Keratinocyte (primary cell): Measurements from ENCODE around the gene ZBTB24. TPM values are rescaled to one million over a fixed set of nuclear protein-coding genes. Genes with fewer than 3 reads are reported as not detected.

Source experiments
- DNase-seq: peaks from one replicate; pipeline ENCODE4 v3.0.0-alpha.2; 2011; ENCODE audit warnings: low read depth, missing footprints, low spot score
- FAIRE-seq: peaks from 2 replicates; lab custom pipeline; 2011; peaks lifted over from hg19 to GRCh38; lab: Jason Lieb, UNC
- H2AFZ ChIP-seq: 2 replicates; pipeline ENCODE4 v1.6.0; 2012; ENCODE audit warnings: low read length, control low read depth, inconsistent platforms; ENCODE audit not compliant: control insufficient read depth
- H3K27ac ChIP-seq: 2 replicates; pipeline ENCODE4 v1.5.1; 2011; ENCODE audit warnings: low read length; ENCODE audit not compliant: control insufficient read depth, insufficient read depth
- H3K27me3 ChIP-seq: 3 replicates; pipeline ENCODE4 v1.6.0; 2011; ENCODE audit warnings: low read length; ENCODE audit not compliant: control insufficient read depth, insufficient read depth; ENCODE audit errors: extremely low read depth
- H3K36me3 ChIP-seq, 2 experiments: 2 replicates in 1 of 2; 3 replicates in 1 of 2; pipeline ENCODE4 v1.5.1; 2011; ENCODE audit warnings: low read length in 2 of 2, mild to moderate bottlenecking in 1 of 2; ENCODE audit not compliant: control insufficient read depth in 2 of 2, insufficient read depth in 2 of 2; ENCODE audit errors: extremely low read depth in 1 of 2
- H3K4me1 ChIP-seq: 3 replicates; pipeline ENCODE4 v1.5.1; 2011; ENCODE audit warnings: low read length; ENCODE audit not compliant: control insufficient read depth, insufficient read depth; ENCODE audit errors: extremely low read depth
- H3K4me2 ChIP-seq: 3 replicates; pipeline ENCODE4 v1.6.0; 2011; ENCODE audit warnings: low read depth, low read length; ENCODE audit not compliant: control insufficient read depth, insufficient read depth; ENCODE audit errors: extremely low read depth
- H3K4me3 ChIP-seq, 3 experiments: fragments of 200-600 bp in 1 of 3; sonication (generic) in 1 of 3; 2 replicates in 2 of 3; 3 replicates in 1 of 3; pipeline ENCODE4 v1.5.1; 2011 to 2016; ENCODE audit warnings: low read length in 3 of 3, mild to moderate bottlenecking in 3 of 3, control low read depth in 2 of 3, inconsistent platforms in 1 of 3, low read depth in 1 of 3, mixed read lengths in 1 of 3, mixed run types in 1 of 3, moderate library complexity in 1 of 3; ENCODE audit not compliant: control insufficient read depth in 2 of 3, insufficient read depth in 2 of 3; ENCODE audit errors: extremely low read depth in 1 of 3
- H3K79me2 ChIP-seq: 2 replicates; pipeline ENCODE4 v1.6.0; 2012; ENCODE audit warnings: low read length; ENCODE audit not compliant: control insufficient read depth, insufficient read depth
- H3K9ac ChIP-seq: 3 replicates; pipeline ENCODE4 v1.6.0; 2011; ENCODE audit warnings: low read length; ENCODE audit not compliant: control insufficient read depth, insufficient read depth; ENCODE audit errors: extremely low read depth
- H3K9me1 ChIP-seq: 3 replicates; pipeline ENCODE4 v1.6.0; 2011; ENCODE audit warnings: low read length; ENCODE audit not compliant: control insufficient read depth, insufficient read depth; ENCODE audit errors: extremely low read depth
- H3K9me3 ChIP-seq: 2 replicates; pipeline ENCODE4 v1.5.1; 2012; ENCODE audit warnings: low read depth, low read length; ENCODE audit not compliant: control insufficient read depth
- H4K20me1 ChIP-seq: 3 replicates; pipeline ENCODE4 v1.6.0; 2011; ENCODE audit warnings: low read length; ENCODE audit not compliant: control insufficient read depth, insufficient read depth; ENCODE audit errors: extremely low read depth
- EZH2 ChIP-seq: IDR thresholded peaks from one replicate; pipeline ENCODE4 v1.6.1; 2012; ENCODE audit warnings: inconsistent platforms, mild to moderate bottlenecking, low read length, moderate library complexity
- dilution Hi-C: fragments of 300-500 bp; cut with MboI; formaldehyde crosslinking; loops from one replicate; pipeline ENCODE4 v1.7.0; 2020; ENCODE audit warnings: low sequenced_read_pairs; ENCODE audit not compliant: extremely low pct_ligation_motif_present
- polyA plus RNA-seq, 5 experiments: library from polyadenylated mRNA; depleted of rRNA in 3 of 5; stranded (reverse) in 3 of 5; stranded (forward) in 1 of 5; unstranded in 1 of 5; fragments of >200 nt; gene quantifications; 1 replicate in 1 of 5; 2 replicates in 3 of 5; 3 replicates in 1 of 5; pipeline versions ENCODE4 v1.2.1 to v1.2.3, GENCODE V29; 2011 to 2012; ENCODE audit warnings: missing spikeins in 2 of 5, low read depth in 1 of 5, low replicate concordance in 1 of 5
- TF ChIP-seq, protein P1 (sequence below), 3 experiments: IDR thresholded peaks in 1 of 3; conservative IDR thresholded peaks in 1 of 3; optimal IDR thresholded peaks in 1 of 3; 2 replicates in 2 of 3; 3 replicates in 1 of 3; pipeline versions ENCODE3 to v1.5.1; 2011; ENCODE audit warnings: low read length in 3 of 3, mild to moderate bottlenecking in 3 of 3, moderate library complexity in 2 of 3, control low read depth in 1 of 3, inconsistent platforms in 1 of 3; ENCODE audit not compliant: insufficient read depth in 2 of 3; ENCODE audit errors: extremely low read depth in 1 of 3

The ZBTB24 gene
- polyA plus RNA-seq, 1 donor (not counting 4 experiments of a cell fraction or from before 2014, with no cell fraction given), result 4.6 TPM

DNA sequence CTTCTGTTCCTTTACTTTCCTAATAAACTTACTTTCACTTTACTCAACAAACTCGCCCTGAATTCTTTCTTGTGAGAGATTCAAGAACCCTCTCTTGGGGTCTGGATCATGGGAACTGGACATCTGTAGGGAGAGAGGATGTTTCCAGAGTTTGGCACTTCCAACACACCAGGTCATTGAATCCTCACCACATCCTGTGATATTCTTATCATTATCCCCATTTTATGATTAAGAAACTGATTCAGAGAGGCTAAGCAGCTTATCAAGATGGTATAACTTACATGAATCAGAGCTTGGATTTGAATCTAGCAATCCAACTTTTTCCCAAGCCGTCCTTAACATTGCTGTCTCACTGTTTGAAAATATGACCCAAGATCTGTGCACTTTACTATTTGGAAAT, 58.1 kb downstream of the ZBTB24 start:
- dilution Hi-C loops, result no loop called here
- H3K9ac ChIP-seq, result no peak overlapping the region
- H3K4me1 ChIP-seq, result peaks cover 24% of the 10 kb centered on the region
- no peak overlapping the region for H3K4me3 ChIP-seq
- no peaks in the 10 kb centered on the region for H3K79me2 ChIP-seq
- H3K27ac ChIP-seq, result peak overlapping the region; percentile 48
- H3K9me1 ChIP-seq, result no peaks in the 10 kb centered on the region
- H3K36me3 ChIP-seq, result no peaks in the 10 kb centered on the region
- H3K27me3 ChIP-seq, result no peaks in the 10 kb centered on the region
- no peaks in the 10 kb centered on the region for H4K20me1 ChIP-seq
- TF ChIP-seq, protein P1, sequence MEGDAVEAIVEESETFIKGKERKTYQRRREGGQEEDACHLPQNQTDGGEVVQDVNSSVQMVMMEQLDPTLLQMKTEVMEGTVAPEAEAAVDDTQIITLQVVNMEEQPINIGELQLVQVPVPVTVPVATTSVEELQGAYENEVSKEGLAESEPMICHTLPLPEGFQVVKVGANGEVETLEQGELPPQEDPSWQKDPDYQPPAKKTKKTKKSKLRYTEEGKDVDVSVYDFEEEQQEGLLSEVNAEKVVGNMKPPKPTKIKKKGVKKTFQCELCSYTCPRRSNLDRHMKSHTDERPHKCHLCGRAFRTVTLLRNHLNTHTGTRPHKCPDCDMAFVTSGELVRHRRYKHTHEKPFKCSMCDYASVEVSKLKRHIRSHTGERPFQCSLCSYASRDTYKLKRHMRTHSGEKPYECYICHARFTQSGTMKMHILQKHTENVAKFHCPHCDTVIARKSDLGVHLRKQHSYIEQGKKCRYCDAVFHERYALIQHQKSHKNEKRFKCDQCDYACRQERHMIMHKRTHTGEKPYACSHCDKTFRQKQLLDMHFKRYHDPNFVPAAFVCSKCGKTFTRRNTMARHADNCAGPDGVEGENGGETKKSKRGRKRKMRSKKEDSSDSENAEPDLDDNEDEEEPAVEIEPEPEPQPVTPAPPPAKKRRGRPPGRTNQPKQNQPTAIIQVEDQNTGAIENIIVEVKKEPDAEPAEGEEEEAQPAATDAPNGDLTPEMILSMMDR (optimal IDR thresholded peaks at IDR 0.05 in 1 of 3, IDR thresholded peaks at IDR 0.05 in 1 of 3, conservative IDR thresholded peaks at IDR 0.05 in 1 of 3; ENCODE audit: extremely low read depth in 1 of 3, insufficient read depth in 2 of 3, low read length in 3 of 3), result no peak
- TF ChIP-seq EZH2, result no peak
- peak; percentile 35 for DNase-seq
- peak overlapping the region; percentile 7 for H3K4me2 ChIP-seq
- no peak for FAIRE-seq
- H2AFZ ChIP-seq, result peak overlapping the region; percentile 4
- no peaks in the 10 kb centered on the region for H3K9me3 ChIP-seq

DNA sequence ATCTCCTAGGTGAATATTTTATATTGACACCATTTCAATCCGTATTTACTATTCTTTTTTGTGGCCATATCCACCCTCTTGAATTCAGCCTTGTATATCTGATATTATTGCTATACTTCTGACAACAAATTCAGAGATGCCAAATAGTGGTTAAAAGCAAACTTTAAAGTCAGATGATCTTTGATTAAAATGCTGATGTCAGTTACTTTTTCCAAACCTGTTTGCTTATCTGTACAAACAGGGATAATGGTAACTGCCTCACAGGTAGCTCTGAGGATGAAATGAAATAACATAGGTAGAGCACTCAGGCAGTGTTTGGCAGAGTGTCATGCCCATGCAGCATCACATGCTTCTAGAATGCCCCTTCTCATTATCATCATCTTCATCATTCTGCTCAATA, 61.8 kb downstream of the ZBTB24 start:
- DNase-seq (no peak), FAIRE-seq (no peak)
- no peaks in the 10 kb centered on the region for H3K9me3 ChIP-seq
- H3K27me3 ChIP-seq, result no peaks in the 10 kb centered on the region
- no peak overlapping the region for H3K4me3 ChIP-seq
- H3K9me1 ChIP-seq, result no peaks in the 10 kb centered on the region
- H3K36me3 ChIP-seq, result no peaks in the 10 kb centered on the region
- no peak overlapping the region for H3K27ac ChIP-seq
- dilution Hi-C loops, result no loop called here
- TF ChIP-seq, protein P1 (optimal IDR thresholded peaks at IDR 0.05 in 1 of 3, IDR thresholded peaks at IDR 0.05 in 1 of 3, conservative IDR thresholded peaks at IDR 0.05 in 1 of 3; ENCODE audit: extremely low read depth in 1 of 3, insufficient read depth in 2 of 3, low read length in 3 of 3), result no peak
- no peak for TF ChIP-seq EZH2
- no peak overlapping the region for H3K4me2 ChIP-seq
- no peak overlapping the region for H2AFZ ChIP-seq
- H3K79me2 ChIP-seq, result no peaks in the 10 kb centered on the region
- H4K20me1 ChIP-seq, result no peaks in the 10 kb centered on the region
- H3K4me1 ChIP-seq, result peaks cover 21% of the 10 kb centered on the region
- no peak overlapping the region for H3K9ac ChIP-seq
